GM12892 (cell line): ENCODE data around the gene LNPK.
"Not testable (repeated sequence)": the region's sequence is repeated elsewhere in the genome, so short reads cannot be mapped to it uniquely, and the experiment has no call there.

Experiments used
- POLR2A ChIP-seq: IDR thresholded peaks from 2 replicates; pipeline ENCODE4 v1.6.1; 2011; ENCODE audit warnings: low read depth, low read length, control low read depth
- TAF1 ChIP-seq: IDR thresholded peaks from 2 replicates; pipeline ENCODE4 v1.6.1; 2011; ENCODE audit warnings: low read depth, mild to moderate bottlenecking, control low read depth, low read length, borderline replicate concordance

DNA sequence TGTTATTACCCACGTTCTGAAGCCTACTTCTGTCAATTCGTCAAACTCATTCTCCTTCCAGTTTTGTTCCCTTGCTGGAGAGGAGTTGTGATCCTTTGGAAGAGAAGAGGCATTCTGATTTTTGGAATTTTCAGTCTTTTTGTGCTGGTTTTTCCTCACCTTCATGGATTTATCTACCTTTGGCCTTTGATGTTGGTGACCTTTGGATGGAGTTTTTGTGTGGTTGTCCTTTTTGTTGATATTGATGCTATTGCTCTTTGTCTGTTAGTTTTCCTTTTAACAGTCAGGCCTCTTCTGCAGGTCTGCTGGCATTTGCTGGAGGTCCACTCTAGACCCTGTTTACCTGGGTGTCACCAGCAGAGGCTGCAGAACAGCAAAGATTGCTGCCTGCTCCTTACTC, 88.8 kb downstream of the LNPK start:
- not testable (repeated sequence) for TF ChIP-seq POLR2A, TAF1
